ENCODE measurements around the gene PIEZO2.
"Not testable (repeated sequence)": the region's sequence is repeated elsewhere in the genome, so short reads cannot be mapped to it uniquely, and the experiment has no call there.

DNA sequence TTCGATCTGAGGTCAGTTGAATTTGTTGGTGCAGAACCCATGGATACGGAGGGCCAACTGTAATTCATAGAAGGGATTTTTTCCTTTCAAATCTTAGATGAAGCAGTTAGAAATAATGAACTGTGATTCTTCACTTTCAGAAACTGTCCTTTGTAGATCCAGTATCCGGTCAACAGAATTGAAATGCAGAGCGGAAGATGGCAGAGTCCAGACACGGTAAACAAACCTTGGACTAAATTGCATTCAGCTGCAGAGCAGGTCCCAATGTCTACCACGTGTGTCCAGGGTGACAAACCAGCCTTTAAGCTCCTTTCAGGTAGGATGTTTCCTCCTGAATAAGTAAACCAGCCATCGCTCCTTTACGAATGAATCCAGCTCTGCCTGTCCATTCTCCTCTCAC lies 234.8 kb downstream of the PIEZO2 start:
- TF ChIP-seq, protein P1, sequence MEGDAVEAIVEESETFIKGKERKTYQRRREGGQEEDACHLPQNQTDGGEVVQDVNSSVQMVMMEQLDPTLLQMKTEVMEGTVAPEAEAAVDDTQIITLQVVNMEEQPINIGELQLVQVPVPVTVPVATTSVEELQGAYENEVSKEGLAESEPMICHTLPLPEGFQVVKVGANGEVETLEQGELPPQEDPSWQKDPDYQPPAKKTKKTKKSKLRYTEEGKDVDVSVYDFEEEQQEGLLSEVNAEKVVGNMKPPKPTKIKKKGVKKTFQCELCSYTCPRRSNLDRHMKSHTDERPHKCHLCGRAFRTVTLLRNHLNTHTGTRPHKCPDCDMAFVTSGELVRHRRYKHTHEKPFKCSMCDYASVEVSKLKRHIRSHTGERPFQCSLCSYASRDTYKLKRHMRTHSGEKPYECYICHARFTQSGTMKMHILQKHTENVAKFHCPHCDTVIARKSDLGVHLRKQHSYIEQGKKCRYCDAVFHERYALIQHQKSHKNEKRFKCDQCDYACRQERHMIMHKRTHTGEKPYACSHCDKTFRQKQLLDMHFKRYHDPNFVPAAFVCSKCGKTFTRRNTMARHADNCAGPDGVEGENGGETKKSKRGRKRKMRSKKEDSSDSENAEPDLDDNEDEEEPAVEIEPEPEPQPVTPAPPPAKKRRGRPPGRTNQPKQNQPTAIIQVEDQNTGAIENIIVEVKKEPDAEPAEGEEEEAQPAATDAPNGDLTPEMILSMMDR (IDR thresholded peaks at IDR 0.05) = not testable (repeated sequence)
- TF ChIP-seq ZFX (IDR thresholded peaks at IDR 0.05; ENCODE audit: borderline replicate concordance) = not testable (repeated sequence)
